Muscle of leg (tissue), 11 donors: ENCODE data around the gene EPN1. TPM values are rescaled to one million over a fixed set of nuclear protein-coding genes. Genes with fewer than 3 reads are reported as not detected.

Source experiments
- DNase-seq: peaks from one replicate; pipeline ENCODE4 v3.0.0; 2013
- H3K27ac ChIP-seq: one replicate; pipeline ENCODE4 v1.5.1; 2013; ENCODE audit warnings: mild to moderate bottlenecking, low read length, control low read depth
- H3K27me3 ChIP-seq: one replicate; pipeline ENCODE4 v1.6.1; 2013; ENCODE audit warnings: low read length; ENCODE audit not compliant: control insufficient read depth, insufficient read depth
- H3K36me3 ChIP-seq: one replicate; pipeline ENCODE4 v1.6.1; 2013; ENCODE audit warnings: low read length; ENCODE audit not compliant: control insufficient read depth, insufficient read depth
- H3K4me1 ChIP-seq: one replicate; pipeline ENCODE4 v1.6.1; 2013; ENCODE audit warnings: low read length; ENCODE audit not compliant: control insufficient read depth, insufficient read depth
- H3K4me3 ChIP-seq: one replicate; pipeline ENCODE4 v1.5.1; 2013; ENCODE audit warnings: low read length, control low read depth
- H3K9me3 ChIP-seq: replicated peaks from 2 replicates; pipeline ENCODE4 v1.6.1; 2013; ENCODE audit warnings: low read depth, low read length; ENCODE audit not compliant: control insufficient read depth
- WGBS: methylation state at CpG from one replicate; pipeline ENCODE4 v1.1.5; 2013; ENCODE audit warnings: missing lambda C conversion rate; ENCODE audit not compliant: insufficient coverage; 5-methylcytosine and 5-hydroxymethylcytosine counted together
- polyA plus RNA-seq, 8 donors: library from polyadenylated mRNA; unstranded; fragments of 120-200 nt; gene quantifications; one replicate each; pipeline versions ENCODE4 v1.2.1 to v1.2.3, GENCODE V29; 2013; ENCODE audit warnings: inconsistent platforms in 1 of 8, low replicate concordance in 1 of 8; ENCODE audit not compliant: insufficient read length in 8 of 8, insufficient read depth in 1 of 8
- total RNA-seq: library from RNA; stranded (reverse); fragments of 120-200 nt; gene quantifications from one replicate; pipeline ENCODE4 v1.2.4, GENCODE V29; 2013

EPN1 gene
- total and polyA plus RNA-seq, 9 donors, result 21.8 to 114 (median 92.0) TPM

DNA sequence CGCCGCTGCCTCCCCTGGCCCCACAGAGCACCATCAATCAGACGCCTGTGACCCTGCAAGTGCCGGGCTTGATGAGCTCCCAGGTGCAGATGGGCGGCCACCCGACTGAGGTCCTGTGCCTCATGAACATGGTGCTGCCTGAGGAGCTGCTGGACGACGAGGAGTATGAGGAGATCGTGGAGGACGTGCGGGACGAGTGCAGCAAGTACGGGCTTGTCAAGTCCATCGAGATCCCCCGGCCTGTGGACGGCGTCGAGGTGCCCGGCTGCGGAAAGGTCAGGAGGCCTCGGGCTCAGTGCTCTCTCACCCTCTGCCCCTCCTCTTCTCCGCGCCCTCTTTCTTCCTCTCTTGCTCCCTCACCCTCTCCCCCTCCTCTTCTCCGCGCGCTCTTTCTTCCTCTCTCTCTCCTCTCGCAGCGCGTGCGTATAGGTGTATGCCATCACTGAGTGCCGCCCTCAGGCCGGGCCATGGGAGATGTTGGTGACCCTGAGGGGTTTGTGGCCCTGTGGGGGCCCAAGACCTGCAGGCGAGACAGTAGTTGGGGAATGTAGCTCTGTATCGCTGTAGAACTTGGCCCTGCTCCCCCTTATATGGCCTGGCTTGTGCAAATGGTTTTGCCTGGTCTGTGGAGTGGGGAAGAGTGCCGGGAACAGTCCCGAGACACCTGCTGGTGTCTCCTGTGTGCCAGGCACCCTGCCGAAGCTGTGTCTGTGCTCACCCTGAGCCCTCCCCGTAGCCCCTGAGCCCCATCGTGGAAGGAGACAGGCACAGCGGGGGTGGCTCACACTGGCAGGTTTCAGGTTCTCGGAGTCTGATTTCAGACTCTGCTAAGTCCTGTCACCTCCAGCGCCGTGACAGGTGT, 5.4 kb upstream of the EPN1 start:
- H3K27me3 ChIP-seq, result no peaks in the 10 kb centered on the region
- no peak overlapping the region for H3K4me3 ChIP-seq
- 85% methylated on average over 29 of the region's 43 CpGs for WGBS
- peaks cover 66% of the 10 kb centered on the region for H3K36me3 ChIP-seq
- DNase-seq, result no peak
- H3K4me1 ChIP-seq, result peaks cover 9% of the 10 kb centered on the region
- H3K27ac ChIP-seq, result no peak overlapping the region
- H3K9me3 ChIP-seq, result no peaks in the 10 kb centered on the region

DNA sequence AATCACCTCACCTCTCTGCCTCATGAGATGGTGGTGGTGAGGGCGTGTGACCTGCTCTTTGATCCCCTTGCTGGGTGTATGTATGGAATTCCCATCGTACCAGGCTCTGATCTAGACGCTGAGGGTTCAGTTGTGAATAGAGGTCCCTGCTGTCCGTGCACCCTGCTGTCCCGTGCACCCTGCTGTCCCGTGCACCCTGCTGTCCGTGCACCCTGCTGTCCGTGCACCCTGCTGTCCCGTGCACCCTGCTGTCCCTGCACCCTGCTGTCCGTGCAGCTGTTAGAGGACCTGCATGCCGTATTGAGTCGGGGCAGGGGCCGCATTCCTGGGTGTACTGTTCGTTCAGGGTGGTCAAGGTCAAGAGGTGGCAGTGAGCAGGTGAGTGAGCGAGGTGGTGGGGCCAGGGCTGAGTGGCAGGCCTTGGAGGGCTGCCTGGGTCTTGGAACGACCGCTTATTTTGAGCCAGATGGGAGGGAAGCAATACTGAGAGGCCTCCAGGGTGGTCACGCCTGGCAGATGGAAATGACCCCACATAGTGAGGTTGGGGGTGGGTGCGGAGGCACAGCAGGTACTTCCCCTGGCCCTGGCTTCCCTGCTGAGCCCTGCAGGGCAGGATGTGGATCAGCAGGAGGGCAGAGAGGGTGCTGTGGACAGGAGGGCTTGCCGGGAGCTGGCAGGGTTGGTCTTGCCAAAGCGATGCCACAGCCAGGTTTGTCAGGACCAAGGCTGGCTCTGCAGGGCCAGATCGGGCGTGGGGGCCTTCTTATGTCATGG, 4.6 kb upstream of the EPN1 start:
- H3K36me3 ChIP-seq, result peaks cover 62% of the 10 kb centered on the region
- no peak overlapping the region for H3K27ac ChIP-seq
- H3K27me3 ChIP-seq, result no peaks in the 10 kb centered on the region
- peaks cover 10% of the 10 kb centered on the region for H3K4me1 ChIP-seq
- no peaks in the 10 kb centered on the region for H3K9me3 ChIP-seq
- no peak overlapping the region for H3K4me3 ChIP-seq
- WGBS, result 81% methylated on average over 22 of the region's 23 CpGs
- DNase-seq, result peak; percentile 23

DNA sequence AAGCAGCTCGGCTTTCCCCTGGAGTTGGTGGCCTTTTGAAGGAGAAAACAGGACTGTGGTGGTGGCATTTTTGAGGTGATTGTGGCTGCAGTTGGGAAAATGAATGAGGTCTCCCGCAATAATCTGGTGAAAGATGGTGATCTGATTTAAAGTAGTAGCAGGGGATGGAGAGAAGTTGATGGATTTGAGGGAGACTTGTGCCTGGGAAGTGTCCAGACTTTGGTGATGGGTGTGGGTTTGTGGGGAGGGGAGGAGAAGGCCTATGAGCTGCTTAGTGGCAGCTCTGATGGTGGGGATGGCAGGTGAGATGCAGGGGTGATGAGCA, 4.0 kb upstream of the EPN1 start:
- peaks cover 16% of the 10 kb centered on the region for H3K4me1 ChIP-seq
- H3K27ac ChIP-seq, result no peak overlapping the region
- 79% methylated on average over 2 of the region's 2 CpGs for WGBS
- H3K4me3 ChIP-seq, result no peak overlapping the region
- DNase-seq, result no peak
- H3K27me3 ChIP-seq, result no peaks in the 10 kb centered on the region
- no peaks in the 10 kb centered on the region for H3K9me3 ChIP-seq
- H3K36me3 ChIP-seq, result peaks cover 58% of the 10 kb centered on the region

DNA sequence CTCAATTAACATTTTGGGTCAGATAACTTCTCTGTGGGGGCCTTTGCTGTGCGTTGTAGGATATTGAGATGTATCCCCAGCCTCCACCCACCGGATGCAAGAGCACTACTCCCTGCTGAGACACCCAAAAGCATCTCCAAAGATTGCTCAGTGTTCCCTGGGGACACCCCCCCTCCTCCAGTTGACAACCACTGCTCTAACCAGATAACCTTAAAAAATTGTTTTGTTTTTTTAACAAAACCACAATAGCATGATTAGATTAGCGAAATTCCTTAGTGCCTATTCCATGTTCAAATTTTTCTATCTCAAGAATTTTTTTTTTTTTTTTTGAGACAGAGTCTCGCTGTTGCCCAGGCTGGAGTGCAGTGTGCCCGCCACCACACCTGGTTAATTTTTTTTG, 2.6 kb upstream of the EPN1 start:
- WGBS, result 100% methylated on average over 1 of the region's 5 CpGs
- Histone ChIP-seq H3K9me3 (no peaks in the 10 kb centered on the region), H3K4me1 (peaks cover 28% of the 10 kb centered on the region), H3K27me3 (no peaks in the 10 kb centered on the region), H3K4me3 (no peak overlapping the region), H3K36me3 (peaks cover 51% of the 10 kb centered on the region), H3K27ac (no peak overlapping the region)
- DNase-seq, result no peak

DNA sequence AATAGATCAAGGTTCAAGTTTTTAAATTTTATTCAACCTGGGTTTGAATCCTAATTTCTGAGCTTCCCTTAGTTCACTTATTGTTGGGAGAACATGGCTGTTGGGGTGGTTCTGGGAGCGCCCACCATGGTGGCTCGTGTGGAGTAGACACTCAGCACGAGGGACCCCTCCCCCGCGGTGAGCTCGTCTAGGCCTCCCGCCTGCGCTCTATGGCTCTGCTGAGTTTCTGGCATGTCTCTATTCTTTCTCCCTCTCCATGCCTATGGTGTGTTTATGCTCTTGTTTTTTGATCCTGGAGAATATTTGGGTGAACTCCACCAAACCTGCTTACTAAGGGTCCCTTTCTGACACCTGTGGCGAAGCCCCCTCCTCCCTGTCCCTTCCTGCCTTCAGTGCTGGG, 1.6 kb upstream of the EPN1 start:
- H3K36me3 ChIP-seq, result peaks cover 52% of the 10 kb centered on the region
- H3K9me3 ChIP-seq, result no peaks in the 10 kb centered on the region
- DNase-seq, result no peak
- H3K4me3 ChIP-seq, result no peak overlapping the region
- H3K4me1 ChIP-seq, result peaks cover 34% of the 10 kb centered on the region
- WGBS, result 100% methylated on average over 1 of the region's 9 CpGs
- no peak overlapping the region for H3K27ac ChIP-seq
- H3K27me3 ChIP-seq, result no peaks in the 10 kb centered on the region

DNA sequence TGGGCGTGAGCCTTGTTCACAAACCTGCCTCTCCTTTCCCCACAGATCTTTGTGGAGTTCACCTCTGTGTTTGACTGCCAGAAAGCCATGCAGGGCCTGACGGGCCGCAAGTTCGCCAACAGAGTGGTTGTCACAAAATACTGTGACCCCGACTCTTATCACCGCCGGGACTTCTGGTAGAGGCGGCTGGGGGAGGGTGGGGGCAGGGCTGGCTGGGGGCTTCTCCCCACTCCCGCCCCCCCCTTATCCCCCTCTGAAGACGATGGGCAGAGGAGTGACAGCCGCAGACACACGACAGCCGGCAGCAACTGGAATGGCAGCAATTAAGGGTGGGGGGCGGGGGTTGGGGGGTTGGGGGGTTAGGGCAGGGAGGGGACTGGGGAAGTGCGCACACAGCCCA, 1.1 kb upstream of the EPN1 start:
- DNase-seq, result no peak
- Histone ChIP-seq H3K36me3 (peaks cover 52% of the 10 kb centered on the region), H3K27me3 (no peaks in the 10 kb centered on the region), H3K4me1 (peaks cover 34% of the 10 kb centered on the region), H3K4me3 (no peak overlapping the region), H3K27ac (no peak overlapping the region), H3K9me3 (no peaks in the 10 kb centered on the region)
- WGBS, result 88% methylated on average over 1 of the region's 15 CpGs

DNA sequence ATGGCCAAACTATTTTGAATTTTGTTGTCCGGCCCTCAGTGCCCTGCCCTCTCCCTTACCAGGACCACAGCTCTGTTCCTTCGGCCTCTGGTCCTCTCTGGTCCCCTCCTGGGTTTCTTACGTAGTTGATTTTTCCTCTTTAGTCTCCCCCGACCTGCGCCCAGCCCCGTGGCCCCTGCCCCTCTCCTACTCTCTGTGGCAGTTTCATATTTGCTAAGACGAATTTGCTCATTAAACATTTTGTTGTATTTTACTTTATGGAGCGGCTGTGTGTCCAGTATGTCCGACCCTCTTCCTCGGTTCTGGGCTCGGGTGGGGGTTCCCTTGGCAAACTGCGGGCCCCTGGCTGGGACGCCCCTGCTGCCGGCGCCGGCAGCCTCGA, 576 bp upstream of the EPN1 start:
- H3K27ac ChIP-seq, result peak overlapping the region; percentile 59
- no peaks in the 10 kb centered on the region for H3K9me3 ChIP-seq
- peaks cover 34% of the 10 kb centered on the region for H3K4me1 ChIP-seq
- H3K36me3 ChIP-seq, result peaks cover 51% of the 10 kb centered on the region
- no peaks in the 10 kb centered on the region for H3K27me3 ChIP-seq
- WGBS, result 22% methylated on average over 7 of the region's 17 CpGs
- peak overlapping the region; percentile 76 for H3K4me3 ChIP-seq
- peak; percentile 11 for DNase-seq

DNA sequence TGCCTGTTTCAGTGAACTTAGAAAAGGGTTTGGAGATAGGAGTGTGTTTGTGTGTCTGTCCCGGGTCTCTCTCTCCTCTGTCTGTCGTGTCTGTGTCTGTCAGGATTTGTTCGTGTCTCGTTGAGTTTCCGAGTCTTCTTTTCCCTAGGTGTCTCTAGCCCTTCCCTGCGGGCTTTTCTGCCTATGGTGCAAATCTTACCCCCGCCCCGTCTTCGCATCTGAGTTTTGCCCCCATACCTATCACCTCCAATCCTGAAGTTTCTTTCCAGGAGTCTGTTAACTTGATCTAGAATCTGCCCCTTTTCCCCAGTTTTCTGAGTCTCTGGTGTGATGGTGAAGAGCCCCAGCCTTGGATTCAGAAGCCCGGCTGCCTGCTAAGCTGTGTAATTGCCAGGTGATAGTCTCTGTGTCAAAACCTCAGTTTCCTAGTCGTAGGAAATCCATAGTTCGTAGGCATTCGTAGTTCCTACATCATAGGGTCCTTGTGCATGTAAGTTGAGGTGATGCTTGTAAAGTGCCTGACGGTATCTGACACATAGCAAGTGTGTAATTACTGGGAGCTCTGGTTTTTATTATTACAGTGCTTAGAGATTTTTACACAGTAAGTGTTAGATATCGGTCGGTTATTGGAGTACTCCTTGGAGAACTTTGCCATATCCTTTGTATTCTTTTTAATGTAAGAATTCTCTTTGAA, 782 bp downstream of the EPN1 start:
- Histone ChIP-seq H3K27me3 (no peaks in the 10 kb centered on the region), H3K9me3 (no peaks in the 10 kb centered on the region), H3K4me1 (peaks cover 30% of the 10 kb centered on the region), H3K36me3 (peaks cover 50% of the 10 kb centered on the region), H3K4me3 (peak overlapping the region; percentile 76), H3K27ac (peak overlapping the region; percentile 86)
- DNase-seq, result no peak
- 6% methylated on average over 7 of the region's 16 CpGs for WGBS

DNA sequence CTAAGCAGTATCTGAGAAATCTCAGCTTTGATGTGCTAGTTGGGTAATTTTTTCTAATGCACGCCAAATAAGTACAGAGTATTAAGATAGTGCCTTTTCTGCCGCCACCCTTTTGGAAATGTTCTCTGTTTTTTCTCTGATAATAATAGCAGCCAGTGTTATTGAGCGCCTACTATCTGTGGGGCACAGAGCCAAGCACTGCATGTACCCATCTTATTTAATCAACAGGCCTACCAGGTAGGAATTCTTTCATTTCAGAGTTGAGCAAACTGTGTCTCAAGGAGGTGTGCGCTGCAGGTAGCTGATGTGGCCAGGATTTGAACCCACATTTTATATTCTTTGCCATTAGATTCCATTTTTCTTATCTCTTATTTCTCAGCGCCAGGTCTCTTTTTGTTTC, 1.4 kb downstream of the EPN1 start:
- peak; percentile 23 for DNase-seq
- H3K36me3 ChIP-seq, result peaks cover 55% of the 10 kb centered on the region
- no peaks in the 10 kb centered on the region for H3K9me3 ChIP-seq
- peaks cover 30% of the 10 kb centered on the region for H3K4me1 ChIP-seq
- H3K27me3 ChIP-seq, result no peaks in the 10 kb centered on the region
- 96% methylated on average over 2 of the region's 5 CpGs for WGBS
- no peak overlapping the region for H3K27ac ChIP-seq
- no peak overlapping the region for H3K4me3 ChIP-seq

DNA sequence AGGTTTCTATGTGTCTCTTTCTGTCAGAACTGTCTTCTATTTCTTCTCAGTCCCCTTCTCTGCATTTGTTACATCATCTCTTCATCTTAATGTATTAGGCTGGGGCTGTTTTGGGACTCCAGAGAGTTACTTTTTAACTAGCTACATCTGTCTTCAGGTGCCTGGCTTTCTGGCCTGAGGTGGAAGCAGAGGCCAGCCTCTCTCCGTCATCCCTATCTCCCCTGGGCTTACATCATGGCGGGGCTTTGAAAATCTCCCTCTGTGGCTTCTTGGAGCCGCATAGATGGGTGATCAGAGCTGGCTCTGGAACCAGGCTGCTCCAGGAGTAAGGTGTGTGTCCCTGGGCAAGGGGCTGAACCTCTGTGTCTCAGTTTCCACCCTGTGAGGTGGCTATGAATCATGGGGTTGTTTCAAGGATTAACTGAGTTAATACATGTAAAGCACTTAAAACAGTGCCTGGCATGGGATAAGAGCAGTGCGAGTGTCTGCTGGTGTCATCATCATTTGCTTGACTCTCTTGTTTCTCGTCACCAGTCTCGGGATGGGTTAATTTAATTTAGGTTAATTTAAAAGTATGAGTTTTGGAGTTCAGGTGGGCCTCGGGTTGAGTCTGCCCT, 2.0 kb downstream of the EPN1 start:
- 80% methylated on average over 5 of the region's 7 CpGs for WGBS
- DNase-seq, result no peak
- H3K4me3 ChIP-seq, result no peak overlapping the region
- H3K4me1 ChIP-seq, result peaks cover 30% of the 10 kb centered on the region
- H3K9me3 ChIP-seq, result no peaks in the 10 kb centered on the region
- peak overlapping the region; percentile 51 for H3K27ac ChIP-seq
- peaks cover 57% of the 10 kb centered on the region for H3K36me3 ChIP-seq
- H3K27me3 ChIP-seq, result no peaks in the 10 kb centered on the region
